WTC11 (cell line): ENCODE data around the gene MAPKAPK3. TPM values are rescaled to one million over a fixed set of nuclear protein-coding genes. Genes with fewer than 3 reads are reported as not detected.
A peak's percentile ranks its signal among the peaks of the same experiment; 100 is the strongest.

Experiments used
- ATAC-seq: fragments of 200-7000 bp; cut with Tn5 transposase; 2 replicates; pipeline ENCODE4 v1.10.0; 2021; ENCODE audit warnings: mild to moderate bottlenecking, moderate library complexity
- CTCF ChIA-PET: fragments of 300-600 bp; sonication (Branson Sonifier 250); formaldehyde crosslinking; loops from one replicate; lab custom pipeline; 2021; ENCODE audit warnings: antibody characterized with exemption; lab: Charles Lee
- POLR2A ChIA-PET: fragments of 350-600 bp; sonication (Branson Sonifier 250); formaldehyde crosslinking; loops from one replicate; lab custom pipeline; 2021; ENCODE audit warnings: antibody characterized with exemption; lab: Charles Lee
- DNase-seq: peaks from one replicate; pipeline ENCODE4 v3.0.0; 2021; ENCODE audit warnings: low spot score
- H3K27ac Mint-ChIP-seq: 2 replicates; pipeline ENCODE4 v1.8.0; 2021; ENCODE audit warnings: mixed read lengths
- H3K27me3 Mint-ChIP-seq: 2 replicates; pipeline ENCODE4 v1.8.0; 2021; ENCODE audit warnings: low read depth, mild to moderate bottlenecking, moderate library complexity, mixed read lengths
- H3K36me3 Mint-ChIP-seq: 2 replicates; pipeline ENCODE4 v1.8.0; 2021; ENCODE audit warnings: mixed read lengths
- H3K4me1 Mint-ChIP-seq: 2 replicates; pipeline ENCODE4 v1.8.0; 2022; ENCODE audit warnings: mixed read lengths
- H3K4me3 Mint-ChIP-seq: 2 replicates; pipeline ENCODE4 v1.8.0; 2021; ENCODE audit warnings: mild to moderate bottlenecking, moderate library complexity, mixed read lengths
- H3K9me3 Mint-ChIP-seq: 2 replicates; pipeline ENCODE4 v1.8.0; 2021; ENCODE audit warnings: mixed read lengths
- AR ChIP-seq: fragments of 250-450 bp; sonication (Bioruptor Pico); IDR thresholded peaks from 2 replicates; pipeline ENCODE4 v1.9.0; 2021; ENCODE audit warnings: mild to moderate bottlenecking
- EMX1 ChIP-seq: fragments of 250-450 bp; sonication (Bioruptor Pico); IDR thresholded peaks from 2 replicates; pipeline ENCODE4 v1.8.0; 2021; ENCODE audit warnings: mild to moderate bottlenecking
- ERG ChIP-seq: fragments of 250-450 bp; sonication (Bioruptor Pico); IDR thresholded peaks from 2 replicates; pipeline ENCODE4 v1.8.0; 2021; ENCODE audit warnings: mild to moderate bottlenecking
- FOXP1 ChIP-seq: sonication (generic); formaldehyde crosslinking; IDR thresholded peaks from 2 replicates; pipeline ENCODE4 v1.8.0; 2022; ENCODE audit warnings: missing genetic modification reagents, mild to moderate bottlenecking, moderate library complexity, borderline replicate concordance
- IRF2 ChIP-seq: sonication (generic); formaldehyde crosslinking; IDR thresholded peaks from 2 replicates; pipeline ENCODE4 v1.8.0; 2022; ENCODE audit warnings: low read depth, missing genetic modification reagents, borderline replicate concordance
- MLX ChIP-seq: sonication (generic); formaldehyde crosslinking; IDR thresholded peaks from 2 replicates; pipeline ENCODE4 v1.8.1; 2023; ENCODE audit warnings: mild to moderate bottlenecking, missing genetic modification reagents, moderate library complexity
- MXD4 ChIP-seq: fragments of 250-450 bp; sonication (Bioruptor Pico); IDR thresholded peaks from 2 replicates; pipeline ENCODE4 v1.8.0; 2021; ENCODE audit warnings: mild to moderate bottlenecking, moderate library complexity, borderline replicate concordance
- NFE2L1 ChIP-seq: sonication (generic); formaldehyde crosslinking; IDR thresholded peaks from 2 replicates; pipeline ENCODE4 v1.8.1; 2023; ENCODE audit warnings: missing genetic modification reagents
- NR3C1 ChIP-seq: sonication (generic); formaldehyde crosslinking; conservative IDR thresholded peaks from 2 replicates; pipeline ENCODE4 v1.8.1; 2023; ENCODE audit warnings: low read depth, mild to moderate bottlenecking, missing genetic modification reagents
- RELA ChIP-seq: sonication (generic); formaldehyde crosslinking; IDR thresholded peaks from 2 replicates; pipeline ENCODE4 v1.8.1; 2022; ENCODE audit warnings: missing genetic modification reagents, mild to moderate bottlenecking, borderline replicate concordance
- SP1 ChIP-seq: sonication (generic); formaldehyde crosslinking; conservative IDR thresholded peaks from 2 replicates; pipeline ENCODE4 v1.8.1; 2022; ENCODE audit warnings: missing genetic modification reagents
- TCF7 ChIP-seq: sonication (generic); formaldehyde crosslinking; IDR thresholded peaks from 2 replicates; pipeline ENCODE4 v1.8.0; 2022; ENCODE audit warnings: mild to moderate bottlenecking, low read depth, missing genetic modification reagents, moderate library complexity
- USF1 ChIP-seq: sonication (generic); formaldehyde crosslinking; IDR thresholded peaks from 2 replicates; pipeline ENCODE4 v1.8.0; 2022; ENCODE audit warnings: mild to moderate bottlenecking, missing genetic modification reagents
- ZBTB43 ChIP-seq: sonication (generic); formaldehyde crosslinking; IDR thresholded peaks from 2 replicates; pipeline ENCODE4 v1.8.1; 2023; ENCODE audit warnings: mild to moderate bottlenecking, missing genetic modification reagents
- ZNF219 ChIP-seq: sonication (generic); formaldehyde crosslinking; IDR thresholded peaks from 2 replicates; pipeline ENCODE4 v1.8.0; 2023; ENCODE audit warnings: missing genetic modification reagents, mild to moderate bottlenecking, borderline replicate concordance
- ZNF281 ChIP-seq: sonication (generic); formaldehyde crosslinking; IDR thresholded peaks from 2 replicates; pipeline ENCODE4 v1.8.0; 2023; ENCODE audit warnings: mild to moderate bottlenecking, missing genetic modification reagents
- ZNF416 ChIP-seq: fragments of 250-450 bp; sonication (Bioruptor Pico); IDR thresholded peaks from 2 replicates; pipeline ENCODE4 v1.9.0; 2021; ENCODE audit warnings: mild to moderate bottlenecking, inconsistent platforms
- ZNF425 ChIP-seq: fragments of 250-450 bp; sonication (Bioruptor Pico); conservative IDR thresholded peaks from 2 replicates; pipeline ENCODE4 v1.9.0; 2021; ENCODE audit warnings: mild to moderate bottlenecking
- total RNA-seq: library from RNA; stranded (reverse); gene quantifications from 3 replicates; pipeline ENCODE4 v1.2.3, GENCODE V29; 2021

MAPKAPK3 gene
- total RNA-seq, 1 experiment from 2014 or later: 60.2 TPM

- TF ChIP-seq ZNF281 (CRISPR knock-in tag): no peak
- no peak for TF ChIP-seq MXD4 (CRISPR knock-in tag)
- TF ChIP-seq MLX (CRISPR knock-in tag): no peak
- no peak for TF ChIP-seq ZNF425 (CRISPR knock-in tag)
- no peak for TF ChIP-seq SP1 (CRISPR knock-in tag)
- no peak for TF ChIP-seq NR3C1 (CRISPR knock-in tag)
- TF ChIP-seq NFE2L1: no peak
- no peak for TF ChIP-seq ZBTB43 (CRISPR knock-in tag)
- no peak for TF ChIP-seq ZNF219
Observed at GRCh38 chr3:50612234-50612882, 4.6 kb upstream of the MAPKAPK3 start (continued).

GRCh38 chr3:50612970-50613846 is 3.7 kb upstream of the MAPKAPK3 start:
- peaks cover 31% of the 10 kb centered on the region for H3K4me1 Mint-ChIP-seq
- H3K27ac Mint-ChIP-seq: no peak overlapping the region
- TF ChIP-seq RELA (no peak), AR (CRISPR knock-in tag) (no peak), ERG (CRISPR knock-in tag) (no peak), FOXP1 (CRISPR knock-in tag) (no peak), USF1 (no peak), EMX1 (no peak), ZNF416 (CRISPR knock-in tag) (no peak), MLX (CRISPR knock-in tag) (no peak), IRF2 (no peak), TCF7 (CRISPR knock-in tag) (no peak)
- peak overlapping the region; percentile 76 for H3K4me3 Mint-ChIP-seq
- CTCF ChIA-PET: interaction anchor here (0.6 to 10.1 kb wide), 8 partner anchors 22 to 378 kb away, joined by 3 to 202 read pairs (median 18); partner anchors contain the start of genes C3orf18, GNAI2 and HEMK1
- peaks cover 51% of the 10 kb centered on the region for H3K27me3 Mint-ChIP-seq
- no peaks in the 10 kb centered on the region for H3K9me3 Mint-ChIP-seq
- no peak for ATAC-seq
- DNase-seq: no peak
- POLR2A ChIA-PET: no interaction called here
- no peaks in the 10 kb centered on the region for H3K36me3 Mint-ChIP-seq
